ENCODE results near the gene WDR75.

WDR75 gene

DNA sequence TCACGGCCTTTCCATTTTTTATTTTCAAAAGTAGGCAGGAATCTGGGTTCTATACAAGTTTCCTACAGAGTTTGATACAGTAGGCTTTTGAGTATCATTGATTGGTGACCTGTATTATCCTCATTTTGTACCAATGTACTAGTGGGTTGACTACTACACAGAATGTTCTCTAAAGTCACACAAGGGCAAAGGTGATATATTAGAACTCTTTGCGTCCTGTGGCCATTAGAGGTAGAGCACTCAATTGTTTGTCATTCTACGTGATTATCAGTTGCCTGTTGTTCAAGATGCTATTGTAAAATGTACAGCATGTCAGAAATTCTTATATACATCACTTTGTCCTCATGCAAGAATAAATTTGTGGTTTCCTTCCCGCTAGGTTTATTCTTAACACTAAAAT lies 24.8 kb downstream of the WDR75 start:
- Histone ChIP-seq H3K4me2 (ENCODE audit: low read length) (no peak overlapping the region), H3K9ac (no peak overlapping the region), H3K27ac (no peak overlapping the region), H3K27me3 (ENCODE audit: control insufficient read depth, insufficient read depth, low read length) (no peaks in the 10 kb centered on the region), H3K9me3 (ENCODE audit: control insufficient read depth, low read length) (no peaks in the 10 kb centered on the region), H3K4me1 (no peaks in the 10 kb centered on the region), H3K4me3 (ENCODE audit: low read depth, low read length) (no peak overlapping the region), H3K36me3 (ENCODE audit: control insufficient read depth, insufficient read depth, low read length) (no peaks in the 10 kb centered on the region), H2AFZ (no peak overlapping the region), H3K79me2 (no peaks in the 10 kb centered on the region)
- TF ChIP-seq CTCF (IDR thresholded peaks at IDR 0.05), result no peak

- Histone ChIP-seq H3K4me3 (ENCODE audit: low read depth, low read length) (no peak overlapping the region), H3K79me2 (no peaks in the 10 kb centered on the region), H3K9me3 (ENCODE audit: control insufficient read depth, low read length) (no peaks in the 10 kb centered on the region), H3K4me2 (ENCODE audit: low read length) (no peak overlapping the region), H3K4me1 (no peaks in the 10 kb centered on the region), H3K27me3 (ENCODE audit: control insufficient read depth, insufficient read depth, low read length) (no peaks in the 10 kb centered on the region), H3K9ac (no peak overlapping the region), H3K36me3 (ENCODE audit: control insufficient read depth, insufficient read depth, low read length) (no peaks in the 10 kb centered on the region), H3K27ac (no peak overlapping the region), H2AFZ (no peak overlapping the region)
- peak; percentile 71 for TF ChIP-seq CTCF (IDR thresholded peaks at IDR 0.05)
These were observed 25.4 kb downstream of the WDR75 start for GRCh38 chr2:189466656-189467055.

DNA sequence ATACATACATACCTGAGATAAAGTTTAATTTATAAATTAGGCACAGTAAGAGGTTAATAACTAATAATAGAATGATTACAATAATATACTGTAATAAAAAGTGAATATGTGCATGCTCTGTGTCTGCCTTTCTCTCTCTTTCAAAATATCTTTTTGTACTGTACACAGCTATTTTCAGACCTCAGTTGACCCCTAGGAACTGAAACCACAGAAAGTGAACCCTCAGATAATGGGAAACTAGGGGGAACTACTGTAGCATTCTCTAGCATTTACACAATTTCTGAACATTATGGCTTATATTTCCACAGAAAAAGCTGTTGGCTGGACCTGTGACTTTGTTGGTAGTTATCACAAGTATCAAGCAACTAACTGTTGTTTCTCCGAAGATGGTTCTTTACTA lies 25.9 kb downstream of the WDR75 start:
- Histone ChIP-seq H2AFZ (no peak overlapping the region), H3K9me3 (ENCODE audit: control insufficient read depth, low read length) (no peaks in the 10 kb centered on the region), H3K27me3 (ENCODE audit: control insufficient read depth, insufficient read depth, low read length) (no peaks in the 10 kb centered on the region), H3K27ac (no peak overlapping the region), H3K36me3 (ENCODE audit: control insufficient read depth, insufficient read depth, low read length) (no peaks in the 10 kb centered on the region), H3K4me2 (ENCODE audit: low read length) (no peak overlapping the region), H3K4me3 (ENCODE audit: low read depth, low read length) (no peak overlapping the region), H3K4me1 (no peaks in the 10 kb centered on the region), H3K9ac (no peak overlapping the region), H3K79me2 (no peaks in the 10 kb centered on the region)
- TF ChIP-seq CTCF (IDR thresholded peaks at IDR 0.05), result no peak

DNA sequence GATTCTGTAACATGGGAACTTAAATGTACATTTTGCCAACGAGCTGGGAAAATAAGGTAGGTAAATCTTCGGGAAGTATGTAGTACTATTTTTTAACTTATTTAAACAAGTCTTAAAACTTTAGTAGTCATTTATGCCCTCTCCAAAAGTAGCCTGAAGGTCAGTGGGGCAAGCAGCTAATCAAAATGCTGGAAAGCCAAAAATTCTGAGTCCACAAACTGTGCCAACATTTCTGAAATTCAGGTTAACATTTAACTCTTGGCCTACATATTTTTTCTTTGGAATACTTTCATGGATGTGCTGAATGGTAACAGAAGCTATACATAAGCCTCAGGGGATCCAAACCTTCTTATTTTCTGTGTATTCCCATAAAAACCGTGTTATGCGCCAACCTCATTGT lies 26.3 kb downstream of the WDR75 start:
- Histone ChIP-seq H3K36me3 (ENCODE audit: control insufficient read depth, insufficient read depth, low read length) (no peaks in the 10 kb centered on the region), H3K9me3 (ENCODE audit: control insufficient read depth, low read length) (no peaks in the 10 kb centered on the region), H3K4me1 (no peaks in the 10 kb centered on the region), H3K79me2 (no peaks in the 10 kb centered on the region), H2AFZ (no peak overlapping the region), H3K4me3 (ENCODE audit: low read depth, low read length) (no peak overlapping the region), H3K27ac (no peak overlapping the region), H3K4me2 (ENCODE audit: low read length) (no peak overlapping the region), H3K27me3 (ENCODE audit: control insufficient read depth, insufficient read depth, low read length) (no peaks in the 10 kb centered on the region), H3K9ac (no peak overlapping the region)
- TF ChIP-seq CTCF (IDR thresholded peaks at IDR 0.05), result no peak

DNA sequence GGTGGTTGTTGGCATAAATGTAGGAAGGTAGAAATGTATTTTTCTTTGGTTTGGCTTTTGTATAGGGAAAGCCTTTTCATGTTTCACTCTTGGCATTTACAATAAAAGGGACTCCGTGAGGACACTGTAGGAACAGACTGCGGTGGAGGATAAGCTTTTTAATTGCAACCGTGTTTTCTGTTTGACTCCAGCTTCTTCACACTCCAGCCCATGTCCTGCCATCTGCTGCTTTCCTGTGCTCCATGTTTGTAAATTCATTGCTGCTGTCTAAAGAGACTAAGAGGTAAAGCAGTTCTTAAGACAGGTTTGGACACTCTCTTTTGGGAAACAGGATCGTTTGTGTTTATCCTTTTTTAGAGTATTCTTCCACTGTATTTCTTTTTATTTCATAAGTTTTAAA lies 33.3 kb downstream of the WDR75 start:
- Histone ChIP-seq H3K9me3 (ENCODE audit: control insufficient read depth, low read length) (no peaks in the 10 kb centered on the region), H3K79me2 (no peaks in the 10 kb centered on the region), H3K36me3 (ENCODE audit: control insufficient read depth, insufficient read depth, low read length) (no peaks in the 10 kb centered on the region), H3K4me3 (ENCODE audit: low read depth, low read length) (no peak overlapping the region), H3K4me2 (ENCODE audit: low read length) (no peak overlapping the region), H3K4me1 (no peaks in the 10 kb centered on the region), H3K9ac (no peak overlapping the region), H2AFZ (no peak overlapping the region), H3K27ac (no peak overlapping the region), H3K27me3 (ENCODE audit: control insufficient read depth, insufficient read depth, low read length) (no peaks in the 10 kb centered on the region)
- no peak for TF ChIP-seq CTCF (IDR thresholded peaks at IDR 0.05)

Measured in parathyroid adenoma (tissue), 2 donors.